GM12878 (cell line): ENCODE measurements around the gene CFAP299. TPM values are rescaled to one million over a fixed set of nuclear protein-coding genes. Genes with fewer than 3 reads are reported as not detected.

Experiments
- ATAC-seq: fragments of 200-7000 bp; cut with Tn5 transposase; 3 replicates; pipeline ENCODE4 v1.9.1; 2020; ENCODE audit warnings: mild to moderate bottlenecking, moderate library complexity
- BruUV-seq: library from RNA; stranded (reverse); fragments of 400-500 nt; replicated peaks from 2 replicates; lab custom pipeline; 2021; lab: Mats Ljungman, UMichigan
- CTCF ChIA-PET: fragments of 300-600 bp; sonication (Branson Sonifier 250); formaldehyde crosslinking; extraction: SDS; loops from one replicate; lab custom pipeline; 2021; ENCODE audit warnings: inconsistent platforms; lab: Yijun Ruan, JAX
- POLR2A ChIA-PET: fragments of 350-600 bp; formaldehyde crosslinking; extraction: SDS; loops from one replicate; lab custom pipeline; 2021; ENCODE audit warnings: inconsistent platforms; lab: Charles Lee
- RAD21 ChIA-PET: fragments of 300-600 bp; sonication (Branson Sonifier 250); formaldehyde crosslinking; loops from one replicate; lab custom pipeline; 2023; ENCODE audit warnings: antibody characterized with exemption; ENCODE audit not compliant: unreplicated experiment; lab: Charles Lee
- SMC1A ChIA-PET: fragments of 300-600 bp; sonication (Branson Sonifier 250); formaldehyde crosslinking; loops from one replicate; lab custom pipeline; 2023; ENCODE audit not compliant: unreplicated experiment, uncharacterized antibody; lab: Charles Lee
- DNase-seq: peaks from one replicate; pipeline ENCODE4 v3.0.0-alpha.2; 2011; ENCODE audit warnings: low read depth, low spot score
- FAIRE-seq: peaks from 3 replicates; lab custom pipeline; 2011; peaks lifted over from hg19 to GRCh38; lab: Jason Lieb, UNC
- H2AFZ ChIP-seq: 2 replicates; pipeline ENCODE4 v1.6.0; 2011; ENCODE audit warnings: low read depth, low read length, control low read depth; ENCODE audit not compliant: control insufficient read depth
- H3K27ac ChIP-seq: 2 replicates; pipeline ENCODE4 v1.5.1; 2011; ENCODE audit warnings: control low read depth; ENCODE audit not compliant: control insufficient read depth, insufficient read depth
- H3K27me3 ChIP-seq, 2 experiments: replicated peaks in 1 of 2; 2 replicates each; pipeline versions ENCODE4 v1.6.0 to v1.6.1; 2011; ENCODE audit warnings: low read length in 1 of 2; ENCODE audit not compliant: control insufficient read depth in 2 of 2, insufficient read depth in 2 of 2
- H3K36me3 ChIP-seq, 2 experiments: 2 replicates each; pipeline ENCODE4 v1.5.1; 2011; ENCODE audit warnings: low read length in 1 of 2; ENCODE audit not compliant: control insufficient read depth in 2 of 2, insufficient read depth in 2 of 2
- H3K4me1 ChIP-seq: 2 replicates; pipeline ENCODE4 v1.6.1; 2011; ENCODE audit warnings: mild to moderate bottlenecking, low read length, moderate library complexity, mixed read lengths; ENCODE audit not compliant: control insufficient read depth, insufficient read depth
- H3K4me2 ChIP-seq: 2 replicates; pipeline ENCODE4 v1.6.0; 2011; ENCODE audit warnings: control low read depth; ENCODE audit not compliant: control insufficient read depth, insufficient read depth
- H3K4me3 ChIP-seq: fragments of 200-600 bp; sonication (generic); 2 replicates; pipeline ENCODE4 v1.5.1; 2016
- H3K79me2 ChIP-seq: 2 replicates; pipeline ENCODE4 v1.6.0; 2011; ENCODE audit warnings: low read length; ENCODE audit not compliant: control insufficient read depth, insufficient read depth
- H3K9ac ChIP-seq: 2 replicates; pipeline ENCODE4 v1.8.0; 2011; ENCODE audit warnings: low read length, control low read depth, mixed read lengths; ENCODE audit not compliant: control insufficient read depth, insufficient read depth
- H3K9me3 ChIP-seq: replicated peaks from 3 replicates; pipeline ENCODE4 v1.5.1; 2011; ENCODE audit warnings: mild to moderate bottlenecking, low read length; ENCODE audit not compliant: control insufficient read depth, insufficient read depth
- H4K20me1 ChIP-seq: 2 replicates; pipeline ENCODE4 v1.6.0; 2011; ENCODE audit not compliant: control insufficient read depth, insufficient read depth
- BRCA1 ChIP-seq: IDR thresholded peaks from 2 replicates; pipeline ENCODE4 v1.6.1; 2011; ENCODE audit warnings: low read depth, low read length, improper control_type of control experiment
- CEBPB ChIP-seq, 2 experiments: fragments of 150-350 bp in 1 of 2; IDR thresholded peaks; 2 replicates each; pipeline ENCODE4 v1.6.1; 2012 to 2014; ENCODE audit warnings: low read depth in 2 of 2, low read length in 2 of 2, borderline replicate concordance in 1 of 2, inconsistent platforms in 1 of 2
- EP300 ChIP-seq, 2 experiments: fragments of 150-350 bp in 1 of 2; IDR thresholded peaks; 2 replicates each; pipeline ENCODE4 v1.6.1; 2011 to 2012; ENCODE audit warnings: low read depth in 2 of 2, low read length in 2 of 2, borderline replicate concordance in 1 of 2, improper control_type of control experiment in 1 of 2, inconsistent platforms in 1 of 2; ENCODE audit not compliant: control insufficient read depth in 1 of 2
- JUND ChIP-seq: IDR thresholded peaks from 2 replicates; pipeline ENCODE4 v1.6.1; 2012; ENCODE audit warnings: low read depth, mild to moderate bottlenecking, low read length, improper control_type of control experiment, moderate library complexity
- NR2C1 ChIP-seq: fragments of 450-650 bp; IDR thresholded peaks from 2 replicates; pipeline ENCODE4 v1.6.1; 2017; ENCODE audit warnings: antibody characterized with exemption, mild to moderate bottlenecking, moderate library complexity
- RBBP5 ChIP-seq: fragments of 200-600 bp; sonication (generic); conservative IDR thresholded peaks from 2 replicates; pipeline ENCODE4 v1.6.1; 2016
- RFX5 ChIP-seq: IDR thresholded peaks from 2 replicates; pipeline ENCODE4 v1.6.1; 2011; ENCODE audit warnings: low read depth, low read length, improper control_type of control experiment
- SIN3A ChIP-seq: IDR thresholded peaks from 2 replicates; pipeline ENCODE4 v1.6.1; 2012; ENCODE audit warnings: low read depth, low read length, improper control_type of control experiment
- in situ Hi-C: fragments of 300-500 bp; cut with MboI; formaldehyde crosslinking; loops from 9 replicates; pipeline ENCODE4 v1.14.3; 2018; ENCODE audit warnings: mixed read lengths
- intact Hi-C: fragments of 100-400 bp; cut with micrococcal nuclease; formaldehyde crosslinking; loops from one replicate; pipeline ENCODE4 v1.14.2; 2022; ENCODE audit not compliant: unreplicated experiment
- polyA plus RNA-seq, 11 experiments: library from polyadenylated mRNA; depleted of rRNA in 4 of 11; unstranded in 6 of 11; stranded (reverse) in 5 of 11; fragments of >200 nt; fragmentation: Nextera tagmentation in 4 of 11; fragmentation: Illumina TruSeq in 1 of 11; extraction: Ambion mirVana in 4 of 11; extraction: Trizol in 1 of 11; gene quantifications; 1 replicate in 1 of 11; 2 replicates in 10 of 11; pipeline versions ENCODE4 v1.2.1 to v1.2.3, GENCODE V29; 2011 to 2016; ENCODE audit warnings: inconsistent platforms in 2 of 11, missing spikeins in 2 of 11, low read depth in 1 of 11
- total RNA-seq, 4 experiments: library from RNA; depleted of rRNA in 3 of 4; stranded (reverse); fragments of >200 nt in 3 of 4; fragmentation: Illumina TruSeq in 1 of 4; extraction: Trizol in 1 of 4; gene quantifications; 2 replicates each; pipeline versions ENCODE4 v1.2.1 to v1.2.3, GENCODE V29; 2013 to 2021
- TF ChIP-seq, protein P1 (sequence below): IDR thresholded peaks from 2 replicates; pipeline ENCODE4 v1.6.1; 2011; ENCODE audit warnings: borderline replicate concordance, low read depth, mild to moderate bottlenecking, moderate library complexity, mixed read lengths, low read length; ENCODE audit not compliant: insufficient read depth; ENCODE audit errors: extremely low read length
- TF ChIP-seq, protein P2 (sequence below): fragments of 150-350 bp; IDR thresholded peaks from 2 replicates; pipeline ENCODE4 v1.6.1; 2016; ENCODE audit warnings: low read depth, low read length
- TF ChIP-seq, protein P3 (sequence below): fragments of 450-650 bp; IDR thresholded peaks from 2 replicates; pipeline ENCODE4 v1.6.1; 2017; ENCODE audit warnings: antibody characterized with exemption, mild to moderate bottlenecking, moderate library complexity
- TF ChIP-seq, protein P4 (sequence below): fragments of 450-650 bp; formaldehyde crosslinking; IDR thresholded peaks from 2 replicates; pipeline ENCODE4 v1.4.0; 2020; ENCODE audit warnings: mild to moderate bottlenecking, moderate library complexity

Gene CFAP299
- total and polyA plus RNA-seq, 10 of the 15 experiments (the other 5 are each of a cell fraction or from before 2014, with no cell fraction given): 0.06 to 0.34 TPM; not detected in 8

DNA sequence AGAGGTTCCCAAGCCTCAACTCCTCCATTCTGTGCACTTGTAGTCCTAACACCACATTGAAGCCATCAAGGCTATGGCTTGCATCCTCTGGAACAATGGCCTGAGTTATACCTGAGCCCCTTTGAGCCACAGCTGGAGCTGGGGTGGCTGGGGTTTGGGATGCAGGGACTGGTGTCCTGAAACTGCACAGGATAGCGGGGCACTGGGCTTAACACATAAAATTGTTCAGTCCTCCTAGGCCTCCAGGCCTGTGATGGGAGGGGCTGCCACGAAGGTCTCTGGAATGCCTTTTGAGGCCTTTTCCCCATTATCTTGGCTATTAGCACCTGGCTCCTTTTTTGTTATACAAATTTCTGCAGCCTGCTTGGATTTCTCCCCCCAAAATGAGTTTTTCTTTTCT, 35.5 kb downstream of the CFAP299 start (continued):
- TF ChIP-seq EP300 (IDR thresholded peaks at IDR 0.05; ENCODE audit: borderline replicate concordance in 1 of 2, control insufficient read depth in 1 of 2, low read depth in 2 of 2, low read length in 2 of 2) (no peak), BRCA1 (no peak), RBBP5 (no peak), RFX5 (no peak), SIN3A (no peak)
- TF ChIP-seq, protein P1, sequence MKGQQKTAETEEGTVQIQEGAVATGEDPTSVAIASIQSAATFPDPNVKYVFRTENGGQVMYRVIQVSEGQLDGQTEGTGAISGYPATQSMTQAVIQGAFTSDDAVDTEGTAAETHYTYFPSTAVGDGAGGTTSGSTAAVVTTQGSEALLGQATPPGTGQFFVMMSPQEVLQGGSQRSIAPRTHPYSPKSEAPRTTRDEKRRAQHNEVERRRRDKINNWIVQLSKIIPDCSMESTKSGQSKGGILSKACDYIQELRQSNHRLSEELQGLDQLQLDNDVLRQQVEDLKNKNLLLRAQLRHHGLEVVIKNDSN: no peak
- TF ChIP-seq, protein P2, sequence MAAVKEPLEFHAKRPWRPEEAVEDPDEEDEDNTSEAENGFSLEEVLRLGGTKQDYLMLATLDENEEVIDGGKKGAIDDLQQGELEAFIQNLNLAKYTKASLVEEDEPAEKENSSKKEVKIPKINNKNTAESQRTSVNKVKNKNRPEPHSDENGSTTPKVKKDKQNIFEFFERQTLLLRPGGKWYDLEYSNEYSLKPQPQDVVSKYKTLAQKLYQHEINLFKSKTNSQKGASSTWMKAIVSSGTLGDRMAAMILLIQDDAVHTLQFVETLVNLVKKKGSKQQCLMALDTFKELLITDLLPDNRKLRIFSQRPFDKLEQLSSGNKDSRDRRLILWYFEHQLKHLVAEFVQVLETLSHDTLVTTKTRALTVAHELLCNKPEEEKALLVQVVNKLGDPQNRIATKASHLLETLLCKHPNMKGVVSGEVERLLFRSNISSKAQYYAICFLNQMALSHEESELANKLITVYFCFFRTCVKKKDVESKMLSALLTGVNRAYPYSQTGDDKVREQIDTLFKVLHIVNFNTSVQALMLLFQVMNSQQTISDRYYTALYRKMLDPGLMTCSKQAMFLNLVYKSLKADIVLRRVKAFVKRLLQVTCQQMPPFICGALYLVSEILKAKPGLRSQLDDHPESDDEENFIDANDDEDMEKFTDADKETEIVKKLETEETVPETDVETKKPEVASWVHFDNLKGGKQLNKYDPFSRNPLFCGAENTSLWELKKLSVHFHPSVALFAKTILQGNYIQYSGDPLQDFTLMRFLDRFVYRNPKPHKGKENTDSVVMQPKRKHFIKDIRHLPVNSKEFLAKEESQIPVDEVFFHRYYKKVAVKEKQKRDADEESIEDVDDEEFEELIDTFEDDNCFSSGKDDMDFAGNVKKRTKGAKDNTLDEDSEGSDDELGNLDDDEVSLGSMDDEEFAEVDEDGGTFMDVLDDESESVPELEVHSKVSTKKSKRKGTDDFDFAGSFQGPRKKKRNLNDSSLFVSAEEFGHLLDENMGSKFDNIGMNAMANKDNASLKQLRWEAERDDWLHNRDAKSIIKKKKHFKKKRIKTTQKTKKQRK: no peak

- ATAC-seq (no peak), FAIRE-seq (no peak), DNase-seq (no peak)
- ChIA-PET CTCF (interaction anchor here (1.5 to 1.7 kb wide), 2 partner anchors 11 to 616 kb away, joined by 3 to 6 read pairs; no protein-coding TSS in a partner anchor), POLR2A (no interaction called here), SMC1A (no interaction called here), RAD21 (no interaction called here)
- Histone ChIP-seq H3K36me3 (no peaks in the 10 kb centered on the region), H3K79me2 (no peaks in the 10 kb centered on the region), H3K4me3 (no peak overlapping the region), H3K9ac (no peak overlapping the region), H3K27me3 (no peaks in the 10 kb centered on the region), H3K27ac (no peak overlapping the region), H4K20me1 (no peaks in the 10 kb centered on the region), H2AFZ (no peak overlapping the region), H3K9me3 (peaks cover 4% of the 10 kb centered on the region; the same call in 2 of the 3 replicates), H3K4me1 (no peaks in the 10 kb centered on the region), H3K4me2 (no peak overlapping the region)
- no TSS peak for BruUV-seq
- intact Hi-C loops: no loop called here
- in situ Hi-C loops: no loop called here
- TF ChIP-seq, protein P3, sequence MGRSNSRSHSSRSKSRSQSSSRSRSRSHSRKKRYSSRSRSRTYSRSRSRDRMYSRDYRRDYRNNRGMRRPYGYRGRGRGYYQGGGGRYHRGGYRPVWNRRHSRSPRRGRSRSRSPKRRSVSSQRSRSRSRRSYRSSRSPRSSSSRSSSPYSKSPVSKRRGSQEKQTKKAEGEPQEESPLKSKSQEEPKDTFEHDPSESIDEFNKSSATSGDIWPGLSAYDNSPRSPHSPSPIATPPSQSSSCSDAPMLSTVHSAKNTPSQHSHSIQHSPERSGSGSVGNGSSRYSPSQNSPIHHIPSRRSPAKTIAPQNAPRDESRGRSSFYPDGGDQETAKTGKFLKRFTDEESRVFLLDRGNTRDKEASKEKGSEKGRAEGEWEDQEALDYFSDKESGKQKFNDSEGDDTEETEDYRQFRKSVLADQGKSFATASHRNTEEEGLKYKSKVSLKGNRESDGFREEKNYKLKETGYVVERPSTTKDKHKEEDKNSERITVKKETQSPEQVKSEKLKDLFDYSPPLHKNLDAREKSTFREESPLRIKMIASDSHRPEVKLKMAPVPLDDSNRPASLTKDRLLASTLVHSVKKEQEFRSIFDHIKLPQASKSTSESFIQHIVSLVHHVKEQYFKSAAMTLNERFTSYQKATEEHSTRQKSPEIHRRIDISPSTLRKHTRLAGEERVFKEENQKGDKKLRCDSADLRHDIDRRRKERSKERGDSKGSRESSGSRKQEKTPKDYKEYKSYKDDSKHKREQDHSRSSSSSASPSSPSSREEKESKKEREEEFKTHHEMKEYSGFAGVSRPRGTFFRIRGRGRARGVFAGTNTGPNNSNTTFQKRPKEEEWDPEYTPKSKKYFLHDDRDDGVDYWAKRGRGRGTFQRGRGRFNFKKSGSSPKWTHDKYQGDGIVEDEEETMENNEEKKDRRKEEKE: no peak
- TF ChIP-seq, protein P4, sequence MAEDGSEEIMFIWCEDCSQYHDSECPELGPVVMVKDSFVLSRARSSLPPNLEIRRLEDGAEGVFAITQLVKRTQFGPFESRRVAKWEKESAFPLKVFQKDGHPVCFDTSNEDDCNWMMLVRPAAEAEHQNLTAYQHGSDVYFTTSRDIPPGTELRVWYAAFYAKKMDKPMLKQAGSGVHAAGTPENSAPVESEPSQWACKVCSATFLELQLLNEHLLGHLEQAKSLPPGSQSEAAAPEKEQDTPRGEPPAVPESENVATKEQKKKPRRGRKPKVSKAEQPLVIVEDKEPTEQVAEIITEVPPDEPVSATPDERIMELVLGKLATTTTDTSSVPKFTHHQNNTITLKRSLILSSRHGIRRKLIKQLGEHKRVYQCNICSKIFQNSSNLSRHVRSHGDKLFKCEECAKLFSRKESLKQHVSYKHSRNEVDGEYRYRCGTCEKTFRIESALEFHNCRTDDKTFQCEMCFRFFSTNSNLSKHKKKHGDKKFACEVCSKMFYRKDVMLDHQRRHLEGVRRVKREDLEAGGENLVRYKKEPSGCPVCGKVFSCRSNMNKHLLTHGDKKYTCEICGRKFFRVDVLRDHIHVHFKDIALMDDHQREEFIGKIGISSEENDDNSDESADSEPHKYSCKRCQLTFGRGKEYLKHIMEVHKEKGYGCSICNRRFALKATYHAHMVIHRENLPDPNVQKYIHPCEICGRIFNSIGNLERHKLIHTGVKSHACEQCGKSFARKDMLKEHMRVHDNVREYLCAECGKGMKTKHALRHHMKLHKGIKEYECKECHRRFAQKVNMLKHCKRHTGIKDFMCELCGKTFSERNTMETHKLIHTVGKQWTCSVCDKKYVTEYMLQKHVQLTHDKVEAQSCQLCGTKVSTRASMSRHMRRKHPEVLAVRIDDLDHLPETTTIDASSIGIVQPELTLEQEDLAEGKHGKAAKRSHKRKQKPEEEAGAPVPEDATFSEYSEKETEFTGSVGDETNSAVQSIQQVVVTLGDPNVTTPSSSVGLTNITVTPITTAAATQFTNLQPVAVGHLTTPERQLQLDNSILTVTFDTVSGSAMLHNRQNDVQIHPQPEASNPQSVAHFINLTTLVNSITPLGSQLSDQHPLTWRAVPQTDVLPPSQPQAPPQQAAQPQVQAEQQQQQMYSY (CRISPR knock-in tag): no peak
- TF ChIP-seq JUND (no peak), NR2C1 (no peak), CEBPB (IDR thresholded peaks at IDR 0.05; ENCODE audit: borderline replicate concordance in 1 of 2, low read depth in 2 of 2, low read length in 2 of 2) (no peak)
Observed at GRCh38 chr4:80374180-80374579, 38.6 kb downstream of the CFAP299 start.
